PC-3 (cell line): ENCODE results near the gene USP40.

Experiments used
- EZH2 ChIP-seq: fragments of 300-600 bp; sonication (generic); IDR thresholded peaks from one replicate; pipeline ENCODE4 v1.6.1; 2017; ENCODE audit warnings: antibody characterized with exemption, mild to moderate bottlenecking, low read length; ENCODE audit not compliant: unreplicated experiment
- EZH2phosphoT487 ChIP-seq: fragments of 300-600 bp; sonication (generic); IDR thresholded peaks from 2 replicates; pipeline ENCODE4 v1.6.1; 2018; ENCODE audit warnings: mild to moderate bottlenecking, antibody characterized with exemption, low read length, borderline replicate concordance

GRCh38 chr2:233499928-233500327 lies 66.7 kb downstream of the USP40 start:
- no peak for TF ChIP-seq EZH2phosphoT487
- TF ChIP-seq EZH2 = no peak
